Effector CD4-positive, alpha-beta T cell (primary cell): ENCODE measurements around the gene EZH2.

Experiments used
- DNase-seq: peaks from one replicate; pipeline ENCODE4 v3.0.0-alpha.2; 2020

Gene EZH2

DNA sequence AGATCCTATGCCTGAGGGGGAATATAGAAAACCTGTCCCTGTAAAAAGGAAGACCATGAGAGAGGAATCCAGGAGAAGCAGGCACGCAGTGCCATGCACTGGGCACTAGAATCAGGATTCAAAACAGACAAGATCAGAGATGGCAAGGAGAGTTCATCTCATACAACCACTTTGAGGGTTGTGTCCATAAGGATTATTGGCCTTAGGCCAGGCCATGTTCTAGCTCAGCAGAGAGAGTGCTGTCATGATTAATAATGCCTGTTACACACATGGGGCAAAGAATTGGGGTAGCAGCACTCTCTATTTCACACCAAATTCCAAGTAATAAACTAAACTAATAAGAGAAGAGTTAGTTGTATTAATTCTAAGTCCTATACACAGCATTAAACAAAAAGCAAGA, 29.1 kb downstream of the EZH2 start:
- DNase-seq: no peak

DNA sequence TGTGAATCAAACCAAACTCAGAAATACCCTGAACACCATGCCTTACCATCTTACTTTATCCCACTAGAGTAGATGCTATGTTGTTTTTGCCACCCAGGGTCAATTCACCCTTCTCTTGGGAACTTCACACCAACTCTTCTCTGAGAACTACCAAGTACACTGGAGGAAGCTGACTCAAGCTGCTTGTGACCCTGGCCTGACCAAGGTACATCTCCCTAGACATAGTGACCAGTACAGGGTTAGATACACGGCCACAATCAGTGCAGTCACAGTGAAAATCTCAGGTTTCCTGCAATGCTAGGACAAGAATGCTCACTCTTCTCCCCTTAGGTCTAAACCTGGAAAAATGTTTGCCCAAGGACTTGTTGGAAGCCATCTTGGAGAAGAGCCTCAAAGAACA, 31.8 kb downstream of the EZH2 start:
- no peak for DNase-seq

DNA sequence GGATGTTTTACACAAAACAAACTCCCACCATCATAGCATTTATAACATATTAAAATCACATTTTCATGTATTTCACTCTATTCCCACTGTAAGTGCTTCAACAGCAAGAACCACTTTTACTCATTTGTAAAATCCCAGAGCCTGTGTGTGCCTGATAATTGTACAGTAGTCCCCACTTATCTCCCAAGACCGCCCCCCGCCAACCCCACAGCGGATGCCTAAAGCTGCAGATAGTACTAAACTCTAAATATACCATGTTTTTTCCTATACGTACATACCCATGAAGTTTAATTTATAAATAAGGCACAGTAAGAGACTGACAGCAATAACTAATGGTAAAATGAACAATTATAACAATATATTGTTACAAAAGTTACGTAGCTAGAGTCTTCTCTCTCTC, 33.5 kb downstream of the EZH2 start:
- no peak for DNase-seq

DNA sequence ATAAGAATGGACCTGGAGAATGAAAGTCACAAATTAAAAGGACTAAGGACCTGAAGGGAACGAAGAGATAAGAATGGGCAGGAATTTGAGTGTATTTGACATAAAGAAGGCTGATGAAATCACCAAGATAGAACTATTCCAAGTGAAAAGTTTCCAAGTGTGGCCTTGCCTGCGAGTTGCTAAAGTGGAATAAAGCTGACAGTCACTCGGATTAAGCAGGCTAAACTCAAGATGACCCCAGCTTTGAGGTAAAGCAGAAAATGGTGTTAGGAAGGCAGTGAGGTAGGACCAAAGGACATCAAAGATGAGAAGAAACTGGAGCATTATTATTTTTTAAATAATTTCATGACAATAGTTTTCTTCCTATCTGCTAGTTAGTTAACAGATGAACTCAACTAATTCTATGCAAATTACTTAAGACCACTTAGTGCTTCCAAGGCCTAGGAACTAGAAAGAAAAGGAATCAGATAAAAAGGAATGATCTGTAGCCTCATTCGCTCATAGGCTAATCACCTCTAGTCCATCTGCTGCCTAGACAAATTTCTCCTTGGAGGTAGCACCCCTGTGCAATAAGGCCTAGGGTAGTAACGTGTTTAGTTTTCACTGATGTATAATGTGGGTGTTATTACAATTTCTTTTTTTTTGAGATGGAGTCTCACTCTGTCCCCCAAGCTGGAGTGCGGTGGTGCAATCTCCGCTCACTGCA, 34.5 kb downstream of the EZH2 start:
- DNase-seq: no peak

DNA sequence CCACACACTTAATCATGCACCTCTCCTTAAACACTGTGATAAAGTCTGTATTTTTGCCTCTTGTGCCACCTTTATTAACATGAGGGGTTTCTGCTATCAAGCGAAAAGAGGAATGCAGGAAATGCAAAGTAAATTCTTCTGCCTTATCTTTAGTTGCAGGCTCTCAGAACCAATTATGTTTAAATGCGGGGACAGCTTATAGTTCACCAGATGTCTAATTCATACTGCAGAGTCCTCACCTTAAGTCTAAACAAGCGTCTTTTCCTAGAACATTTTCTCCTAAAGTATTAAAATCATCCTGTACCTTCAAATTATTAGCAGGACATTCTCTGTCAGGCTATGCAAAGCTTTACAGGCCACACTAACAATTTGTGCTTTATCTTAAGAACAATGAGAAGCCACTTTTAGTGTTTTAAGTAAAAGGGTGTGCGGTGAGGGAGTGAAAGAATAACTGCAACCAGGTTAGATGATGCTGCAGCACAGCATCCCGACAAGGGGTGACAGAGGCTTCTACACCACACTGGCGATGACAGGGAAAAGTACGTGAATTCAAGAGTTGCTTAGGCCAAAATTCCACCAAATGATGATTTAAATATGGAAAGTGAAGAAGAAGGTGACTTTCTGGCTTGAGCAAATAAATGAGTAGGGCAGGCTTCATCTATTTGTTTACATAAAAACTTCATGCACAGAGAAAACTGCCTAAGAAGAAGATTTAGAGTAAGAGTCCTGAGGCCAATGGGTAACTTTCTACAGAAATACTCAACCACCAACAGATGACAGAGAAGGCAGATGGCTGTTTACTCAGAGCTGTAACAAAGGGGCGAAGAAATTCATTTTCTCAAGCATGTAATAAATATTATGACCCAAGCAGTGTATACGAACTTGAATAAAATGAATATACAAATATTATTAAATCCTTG, 36.0 kb downstream of the EZH2 start:
- no peak for DNase-seq

DNA sequence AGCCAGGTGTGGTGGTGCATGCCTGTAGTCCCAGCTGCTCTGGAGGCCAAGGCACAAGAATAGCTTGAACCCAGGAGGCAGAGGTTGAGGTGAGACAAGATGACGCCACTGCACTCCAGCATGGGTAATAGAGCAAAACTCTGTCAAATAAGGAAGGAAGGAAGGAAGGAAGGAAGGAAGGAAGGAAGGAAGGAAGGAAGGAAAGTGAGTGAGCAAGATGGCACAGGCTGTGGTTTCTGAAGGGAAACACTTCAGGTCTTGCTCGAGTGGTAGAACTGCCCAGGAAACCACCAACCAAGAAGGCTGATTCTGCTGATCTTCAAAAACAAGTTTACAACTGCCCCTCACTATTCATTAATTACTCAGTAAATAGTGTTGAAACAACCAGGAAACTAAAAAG, 45.2 kb downstream of the EZH2 start:
- no peak for DNase-seq

DNA sequence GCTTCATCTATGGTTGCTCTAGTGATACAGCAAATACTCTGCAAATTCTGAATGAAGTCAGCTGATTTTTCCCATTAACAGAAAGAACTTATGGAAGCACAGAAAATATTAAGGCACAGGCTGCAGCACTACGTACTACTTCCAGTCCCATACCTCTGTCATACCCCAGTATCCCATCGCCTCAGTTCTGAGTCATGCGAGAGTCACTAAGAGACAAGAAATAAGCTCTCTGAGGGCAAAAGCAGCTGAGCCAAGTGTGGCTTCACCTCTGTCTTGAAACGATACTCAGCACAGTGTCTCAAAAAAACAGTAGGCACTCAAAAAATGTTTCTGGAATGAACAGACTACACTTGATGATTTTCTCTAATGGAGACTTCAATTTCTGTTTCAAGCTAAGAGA, 48.2 kb downstream of the EZH2 start:
- no peak for DNase-seq

DNA sequence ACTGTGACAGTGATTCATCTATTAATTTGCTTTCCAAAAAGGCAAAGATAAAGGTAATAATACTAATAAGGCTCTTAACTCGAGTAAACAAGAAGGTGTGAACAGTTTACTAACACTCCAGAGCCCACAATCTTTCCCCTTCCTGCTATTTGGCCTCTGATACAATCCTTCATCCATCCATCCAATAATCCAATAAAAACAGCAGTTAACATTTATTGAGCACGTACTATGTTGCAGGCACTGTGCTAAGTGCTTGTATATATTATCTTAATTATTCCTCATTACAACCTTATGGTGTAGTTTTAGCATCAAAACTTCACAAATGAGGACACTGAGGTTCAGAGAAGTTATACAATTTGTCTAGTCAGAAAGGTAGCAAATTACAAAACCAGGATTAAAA, 49.5 kb downstream of the EZH2 start:
- DNase-seq: no peak

DNA sequence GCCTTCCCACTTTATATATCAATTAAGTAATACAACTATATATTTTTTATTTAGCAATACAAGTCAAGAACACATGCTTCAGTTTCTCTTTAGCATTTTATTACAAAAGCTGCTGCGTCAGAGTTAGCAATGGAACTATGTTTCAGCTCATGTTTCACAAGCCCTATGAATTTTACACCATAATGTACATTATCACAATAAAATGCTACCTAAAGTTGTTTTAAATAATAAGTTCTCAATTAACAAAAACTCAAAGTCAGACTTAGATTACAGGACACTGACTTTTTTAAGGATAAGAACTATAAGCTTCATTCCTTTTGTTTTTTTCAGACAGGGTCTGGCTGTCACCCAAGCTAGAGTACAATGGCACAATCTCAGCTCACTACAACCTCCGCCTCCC, 52.3 kb downstream of the EZH2 start:
- no peak for DNase-seq

DNA sequence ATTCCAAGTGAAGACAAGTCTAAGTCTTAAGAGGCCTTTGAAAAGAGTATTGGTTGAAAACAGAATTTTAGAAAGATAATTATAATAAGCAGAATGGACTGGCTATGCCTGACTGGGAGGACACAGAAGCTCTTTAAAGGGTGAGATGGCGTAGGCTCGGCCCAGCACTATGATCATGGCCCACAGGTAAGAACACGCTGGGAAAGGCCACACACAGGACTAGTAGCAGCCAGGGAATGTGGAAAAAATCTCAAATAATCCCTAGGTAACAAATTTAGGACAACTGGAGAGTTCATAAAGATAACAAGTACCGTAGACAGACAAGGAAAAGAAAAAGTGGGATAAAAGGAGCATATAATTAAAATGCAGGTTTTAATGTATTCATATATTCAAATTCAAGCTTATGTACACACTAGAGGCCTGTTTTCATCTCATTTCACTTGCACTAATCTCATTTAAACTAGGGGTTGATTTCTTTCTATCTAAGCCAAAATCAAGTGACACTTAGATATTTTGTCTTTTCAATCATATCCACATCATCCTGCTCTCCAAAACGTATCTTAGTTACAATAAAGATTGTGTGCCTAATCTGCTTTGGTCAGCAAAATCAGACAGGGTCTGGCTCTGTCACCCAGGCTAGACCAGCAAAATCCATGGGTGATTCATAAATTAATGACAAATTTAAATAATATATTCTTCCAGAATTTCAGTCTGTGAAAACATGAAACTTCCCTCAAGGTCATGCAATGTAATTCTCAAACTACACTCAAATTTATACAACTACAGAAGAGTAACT, 53.0 kb downstream of the EZH2 start:
- DNase-seq: no peak

DNA sequence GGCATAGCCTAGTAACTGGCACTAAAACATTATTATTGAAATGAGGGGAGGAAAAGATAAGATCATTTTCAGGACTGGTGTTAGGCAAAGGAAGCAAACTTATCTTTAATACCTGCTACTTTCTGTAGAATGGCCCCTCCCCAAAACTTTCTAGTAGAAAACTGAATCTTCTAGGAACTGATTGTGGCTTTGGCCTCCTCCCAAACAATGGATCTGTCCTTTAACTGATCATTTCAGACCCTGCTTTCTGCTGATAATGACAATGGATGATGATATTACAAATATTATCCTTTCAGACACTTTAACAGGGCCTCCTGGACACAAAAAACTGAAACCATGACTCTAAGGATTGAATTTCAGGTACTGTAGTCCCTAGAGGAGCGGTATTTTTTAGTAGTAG, 55.1 kb downstream of the EZH2 start:
- DNase-seq: no peak

DNA sequence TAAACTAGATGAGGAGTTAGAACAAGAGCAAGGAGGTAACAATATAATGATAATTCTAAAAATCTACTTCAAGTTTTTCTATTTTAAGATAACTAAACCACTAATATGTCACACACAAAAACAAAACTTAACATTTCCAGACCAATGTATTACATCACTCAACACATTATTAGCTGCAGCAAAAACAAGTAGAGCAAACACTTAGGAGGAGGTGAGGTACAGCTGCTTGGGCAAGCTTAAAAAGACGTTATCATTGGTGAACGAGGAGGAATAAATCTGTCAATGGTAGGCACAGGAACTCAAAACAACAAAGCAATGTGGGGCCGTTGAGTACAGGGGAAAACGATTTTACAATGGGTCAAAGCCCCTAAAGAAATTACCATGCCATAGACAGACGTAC, 58.8 kb downstream of the EZH2 start:
- no peak for DNase-seq

DNA sequence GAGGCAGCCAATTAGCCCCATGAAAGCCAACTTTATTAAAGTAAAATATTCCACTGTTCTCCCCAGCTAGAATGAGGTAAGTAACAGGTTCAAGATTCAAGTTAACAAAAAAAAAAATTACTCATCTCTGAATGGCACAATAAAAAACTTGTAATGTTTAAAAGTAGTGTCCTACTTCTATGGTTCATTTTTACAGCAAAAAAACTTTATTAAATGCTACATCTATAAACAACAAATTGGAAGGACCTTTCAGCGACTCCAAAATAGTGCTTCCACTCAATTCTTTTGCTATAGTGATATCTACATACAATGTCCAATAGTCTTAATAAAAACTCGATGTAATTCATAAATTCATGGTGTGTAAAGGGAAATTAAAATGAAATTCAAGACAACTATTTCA, 59.2 kb downstream of the EZH2 start:
- DNase-seq: no peak

DNA sequence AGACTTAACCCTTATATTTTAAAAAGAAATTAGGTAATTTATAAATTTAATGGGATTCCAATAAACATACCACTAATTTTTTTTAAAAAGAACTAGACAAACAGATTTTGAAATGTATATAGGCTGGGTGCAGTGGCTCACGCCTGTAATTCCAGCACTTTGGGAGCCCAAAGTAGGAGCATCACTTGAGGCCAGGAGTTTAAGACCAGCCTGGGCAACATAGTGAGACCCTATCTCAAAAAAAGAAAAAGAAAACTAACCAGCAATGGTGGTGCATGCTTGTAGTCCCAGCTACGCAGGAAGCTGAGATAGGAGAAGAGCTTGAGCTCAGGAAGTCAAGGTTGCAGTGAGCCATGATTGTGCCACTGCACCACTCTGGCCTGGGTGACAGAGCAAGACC, 62.7 kb downstream of the EZH2 start:
- no peak for DNase-seq

DNA sequence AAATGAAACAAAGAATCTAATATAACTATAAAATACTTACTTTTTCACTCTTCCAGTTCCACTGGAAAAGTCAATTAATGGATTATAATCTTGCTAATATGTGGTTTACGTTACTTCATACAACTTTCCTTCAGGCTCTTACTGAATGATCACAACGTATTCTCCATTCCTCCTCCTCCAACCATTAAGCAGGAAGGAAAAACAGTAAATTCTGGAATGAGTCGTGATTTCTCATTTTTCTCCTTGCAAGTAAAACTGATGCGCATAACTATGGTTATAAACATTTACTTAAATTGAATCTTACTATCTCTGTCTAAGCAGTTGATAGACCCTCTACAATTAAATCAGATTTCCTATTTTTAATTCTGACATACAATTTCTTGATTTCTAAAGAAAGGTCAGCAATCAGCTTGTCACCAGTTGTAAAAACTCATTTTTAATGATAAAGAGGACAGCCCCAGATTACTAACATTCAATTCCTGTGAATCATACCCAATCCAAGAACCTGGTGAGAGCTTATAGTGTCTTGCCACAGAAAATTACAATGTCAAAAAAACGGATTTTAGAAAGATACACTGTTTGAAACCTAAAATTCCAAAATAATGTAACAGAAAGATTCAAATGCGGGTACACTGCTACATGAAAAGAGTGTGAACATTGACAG, 64.3 kb downstream of the EZH2 start:
- DNase-seq: no peak

DNA sequence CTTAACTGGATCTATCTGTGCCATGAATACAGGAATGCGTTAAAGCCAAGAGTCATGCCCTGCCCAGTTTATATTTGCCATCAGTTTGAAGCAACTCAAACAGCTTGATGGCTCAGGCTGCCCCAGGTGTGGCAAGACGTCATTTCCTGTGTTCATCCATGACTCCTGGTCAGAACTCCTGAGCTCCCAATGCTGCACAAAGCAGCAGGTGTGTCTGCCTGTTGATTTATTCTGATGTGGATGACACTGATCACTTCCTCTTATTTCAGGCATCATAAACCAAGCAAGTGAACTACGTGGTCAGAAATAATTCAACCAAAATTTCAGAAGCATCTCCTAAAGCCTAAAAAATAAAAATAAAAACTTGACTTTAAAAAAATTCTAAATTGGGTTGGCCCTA, 68.5 kb downstream of the EZH2 start:
- DNase-seq: no peak

DNA sequence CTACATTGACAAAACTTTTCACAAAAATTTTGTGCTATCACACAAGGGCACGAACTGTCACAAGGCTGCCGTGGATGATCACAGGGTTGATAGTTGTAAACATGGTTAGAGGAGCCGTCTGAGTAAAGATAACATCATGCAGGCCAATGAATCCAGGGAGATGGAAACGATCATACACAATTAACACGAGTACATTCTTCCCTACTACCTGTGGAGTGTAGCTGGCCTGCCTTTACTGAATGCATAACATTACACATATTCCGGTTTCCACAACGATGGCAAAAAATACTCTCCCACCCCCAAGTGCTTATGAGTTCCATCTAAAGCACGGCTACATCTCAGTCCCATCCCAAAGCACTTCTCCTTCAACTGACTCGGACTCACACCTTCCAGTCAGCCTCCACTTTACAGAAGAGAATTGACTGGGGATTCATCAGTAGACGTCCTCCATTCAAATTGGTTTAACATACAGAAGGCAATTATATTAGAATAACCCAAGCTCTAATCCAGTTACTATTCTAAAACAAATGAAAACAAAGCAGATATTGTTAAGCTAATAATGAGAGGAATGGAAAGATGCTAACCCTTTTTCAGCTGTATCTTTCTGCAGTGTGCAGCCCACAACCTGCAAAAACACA, 69.0 kb downstream of the EZH2 start:
- DNase-seq: no peak

DNA sequence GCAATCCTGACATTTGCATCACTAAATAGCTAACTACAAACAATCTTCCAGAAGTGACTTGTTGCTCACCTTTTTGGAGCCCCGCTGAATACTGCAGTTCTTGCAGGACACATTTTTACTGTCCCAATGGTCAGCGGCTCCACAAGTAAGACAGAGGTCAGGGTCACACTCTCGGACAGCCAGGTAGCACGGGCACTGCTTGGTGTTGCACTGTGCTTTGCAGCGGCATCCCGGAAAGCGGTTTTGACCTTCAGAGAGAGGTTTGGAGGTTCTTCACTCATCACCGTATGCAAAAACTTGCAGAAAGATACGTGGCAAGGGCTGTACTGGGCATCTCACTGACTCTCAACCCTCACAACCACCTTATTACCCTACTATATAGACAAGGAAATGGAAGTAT, 70.2 kb downstream of the EZH2 start:
- DNase-seq: no peak

DNA sequence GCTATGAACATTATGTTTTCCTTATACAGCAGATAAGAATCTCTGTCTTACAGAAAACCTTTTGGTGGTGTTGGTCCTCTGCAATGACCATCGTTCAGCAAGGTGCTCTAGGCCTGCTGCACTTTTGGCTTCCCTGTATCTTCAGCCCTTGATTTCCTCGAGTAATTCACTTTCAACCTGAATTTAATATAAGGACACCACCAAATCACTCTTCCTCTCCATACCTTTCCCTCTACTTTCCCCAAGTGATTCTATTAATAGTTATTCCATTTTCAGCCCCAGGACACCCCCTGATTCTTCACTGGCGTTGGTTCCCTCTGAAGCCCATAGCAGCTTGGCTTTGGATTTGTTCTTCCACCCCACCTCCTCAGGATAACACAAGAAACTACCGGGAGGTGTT, 72.2 kb downstream of the EZH2 start:
- DNase-seq: no peak

DNA sequence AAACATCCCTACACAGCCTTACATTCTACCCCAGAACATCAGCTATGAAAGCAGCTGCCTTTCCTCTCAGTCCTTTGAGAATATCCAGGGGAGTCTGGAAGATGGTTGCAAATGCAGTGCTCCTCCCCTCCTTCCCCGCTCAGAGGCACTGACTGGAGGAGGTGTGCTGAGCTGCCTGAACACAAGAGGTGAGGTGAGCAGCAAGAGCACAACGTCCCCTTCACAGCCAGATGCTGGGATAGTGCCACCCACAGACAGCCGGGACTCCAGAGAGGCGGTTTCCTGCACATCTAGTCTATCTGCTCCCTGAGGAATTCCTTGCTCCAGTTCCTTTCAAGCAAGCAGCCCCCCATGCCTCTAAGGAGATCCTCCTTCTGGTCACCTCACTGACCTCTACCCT, 74.2 kb downstream of the EZH2 start:
- DNase-seq: no peak

DNA sequence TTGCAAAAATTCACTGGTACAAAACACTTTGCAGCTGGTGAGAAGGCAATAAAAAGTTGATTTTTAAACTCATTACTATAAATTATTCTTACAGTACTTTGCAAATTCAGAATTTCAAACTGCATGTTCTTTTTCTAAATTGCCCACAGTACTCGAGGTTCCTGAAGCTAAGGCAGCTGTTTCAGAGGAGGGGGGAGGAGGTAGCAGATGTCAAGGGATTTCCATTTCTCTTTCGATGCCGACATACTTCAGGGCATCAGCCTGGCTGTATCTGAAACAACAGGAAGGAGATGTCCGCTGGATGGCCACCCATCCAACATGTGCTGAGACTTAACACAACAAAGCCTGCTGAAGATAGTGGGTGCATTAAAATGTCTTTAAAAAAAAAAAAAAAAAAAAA, 76.7 kb downstream of the EZH2 start:
- DNase-seq: no peak

DNA sequence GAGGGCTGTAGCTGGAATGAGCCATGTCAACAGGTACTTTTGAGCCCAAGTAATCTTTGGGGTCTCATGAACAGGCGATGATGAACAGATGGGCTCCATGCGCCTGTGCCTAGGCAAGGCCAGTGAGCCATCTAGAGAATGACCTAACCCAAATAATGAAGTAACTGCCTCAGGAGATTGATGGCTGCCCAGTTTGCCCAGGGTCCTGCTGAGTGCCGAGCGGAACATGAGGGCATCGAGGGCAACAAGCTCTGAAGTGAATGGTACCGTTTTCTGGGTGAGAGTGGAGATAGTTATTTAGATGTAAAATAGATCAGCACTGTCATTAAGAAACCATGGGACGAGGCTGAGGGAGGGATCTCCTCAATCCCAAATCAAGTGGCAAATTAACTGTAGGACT, 77.9 kb downstream of the EZH2 start:
- no peak for DNase-seq
